Dedifferentiated amniotic fluid mesenchymal stem cell (primary cell): Measurements from ENCODE around the gene TMED4.
"Not testable (repeated sequence)": the region's sequence is repeated elsewhere in the genome, so short reads cannot be mapped to it uniquely, and the experiment has no call there.

Experiments used
- DNase-seq: peaks from one replicate; pipeline ENCODE4 v3.0.0-alpha.2; 2016; ENCODE audit errors: extremely low spot score

The TMED4 gene

GRCh38 chr7:44568771-44569560, 13.1 kb downstream of the TMED4 start:
- DNase-seq = no peak

GRCh38 chr7:44567884-44568283, 14.1 kb downstream of the TMED4 start:
- DNase-seq = no peak

DNA sequence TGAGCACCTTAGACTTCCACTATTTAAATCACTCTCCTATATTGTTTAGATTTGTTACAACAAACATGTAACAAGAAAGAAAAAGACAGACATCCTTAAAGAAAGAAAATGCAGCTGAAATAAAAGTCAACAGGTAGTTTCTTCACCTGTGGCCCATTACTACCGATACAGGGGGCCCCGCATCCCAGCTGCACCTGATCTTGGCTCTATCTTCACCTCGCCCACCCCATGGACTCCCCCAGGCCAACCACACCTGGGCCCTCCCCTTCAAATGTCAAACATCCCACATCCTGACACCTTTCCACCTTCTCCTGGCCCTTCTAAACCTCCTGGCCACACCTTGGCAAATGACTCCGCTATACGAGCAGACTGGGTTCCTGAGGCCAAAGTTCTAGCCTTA, 15.4 kb downstream of the TMED4 start:
- no peak for DNase-seq

- no peak for DNase-seq
Measured at GRCh38 chr7:44565795-44566559, 16.1 kb downstream of the TMED4 start.

DNA sequence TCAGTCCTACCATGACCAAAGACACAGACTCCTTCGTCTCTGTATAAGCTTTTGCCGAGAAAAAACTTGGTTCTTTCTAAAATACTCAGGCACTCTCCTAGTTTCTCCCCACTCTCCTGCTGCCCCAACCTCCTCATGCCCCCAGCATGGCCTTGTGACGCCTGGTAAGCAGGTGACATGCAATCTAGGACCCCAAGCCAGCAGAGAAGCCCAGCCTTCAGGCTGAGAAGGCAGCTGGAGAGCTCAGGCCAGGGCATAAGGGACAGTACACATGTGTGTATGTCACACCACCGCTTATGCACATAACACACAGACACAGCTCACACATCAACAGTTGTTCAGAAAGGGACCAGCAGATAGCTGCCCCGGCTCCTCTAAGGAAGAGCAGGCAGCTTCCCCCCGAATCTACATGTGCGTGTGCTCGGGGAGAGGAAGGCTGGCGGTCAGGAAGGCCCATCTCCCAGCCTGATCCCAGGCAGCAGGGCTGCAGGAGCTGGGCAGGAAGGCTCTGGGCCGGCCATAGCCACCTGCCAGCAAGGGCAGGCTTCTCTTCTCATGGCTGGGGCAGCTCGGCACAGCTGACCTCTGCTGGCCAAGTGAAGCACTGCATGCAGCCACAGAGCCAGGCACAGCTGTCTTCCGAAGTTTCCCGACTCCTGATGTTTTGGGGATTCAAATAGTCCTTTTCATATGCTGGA, 16.8 kb downstream of the TMED4 start:
- DNase-seq = peak; percentile 26

- no peak for DNase-seq
Measured at GRCh38 chr7:44564606-44565005, 17.4 kb downstream of the TMED4 start.

- DNase-seq = no peak
Measured at GRCh38 chr7:44563171-44563679, 18.8 kb downstream of the TMED4 start.

DNA sequence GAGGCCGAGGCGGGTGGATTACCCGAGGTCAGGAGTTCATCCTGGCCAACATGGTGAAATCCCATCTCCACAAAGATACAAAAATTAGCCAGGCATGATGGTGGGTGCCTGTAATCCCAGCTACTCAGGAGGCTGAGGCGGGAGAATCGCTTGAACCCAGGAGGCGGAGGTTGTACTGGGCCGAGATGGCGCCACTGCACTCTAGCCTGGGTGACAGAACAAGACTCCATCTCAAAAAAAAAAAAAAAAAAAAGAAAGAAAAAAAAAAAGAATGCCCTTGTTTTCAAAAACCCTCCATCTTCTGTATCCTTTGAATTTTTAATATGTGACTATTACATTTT, 19.4 kb downstream of the TMED4 start:
- DNase-seq = not testable (repeated sequence)

- peak; percentile 16 for DNase-seq
Measured at GRCh38 chr7:44561962-44562621, 19.9 kb downstream of the TMED4 start.

GRCh38 chr7:44561481-44561880, 20.6 kb downstream of the TMED4 start:
- no peak for DNase-seq

DNA sequence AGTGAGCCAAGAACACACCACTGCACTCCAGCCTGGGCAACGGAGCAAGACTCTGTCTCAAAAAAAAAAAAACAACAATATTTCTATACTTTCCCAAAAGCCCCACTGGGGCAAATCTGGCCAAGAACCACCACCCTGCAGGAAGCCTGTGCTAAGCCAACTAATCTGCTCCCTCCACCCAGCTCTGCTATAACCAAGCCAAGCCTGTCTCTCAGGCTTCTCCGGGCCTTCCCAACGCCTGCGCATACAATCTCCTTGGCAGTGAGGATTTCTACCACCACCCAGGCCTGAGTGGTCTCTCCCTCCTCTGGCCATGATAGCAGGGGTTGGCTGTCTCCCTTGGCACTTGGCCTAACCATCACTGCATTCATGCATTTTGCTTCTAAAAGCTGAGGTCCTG, 22.5 kb downstream of the TMED4 start:
- no peak for DNase-seq

DNA sequence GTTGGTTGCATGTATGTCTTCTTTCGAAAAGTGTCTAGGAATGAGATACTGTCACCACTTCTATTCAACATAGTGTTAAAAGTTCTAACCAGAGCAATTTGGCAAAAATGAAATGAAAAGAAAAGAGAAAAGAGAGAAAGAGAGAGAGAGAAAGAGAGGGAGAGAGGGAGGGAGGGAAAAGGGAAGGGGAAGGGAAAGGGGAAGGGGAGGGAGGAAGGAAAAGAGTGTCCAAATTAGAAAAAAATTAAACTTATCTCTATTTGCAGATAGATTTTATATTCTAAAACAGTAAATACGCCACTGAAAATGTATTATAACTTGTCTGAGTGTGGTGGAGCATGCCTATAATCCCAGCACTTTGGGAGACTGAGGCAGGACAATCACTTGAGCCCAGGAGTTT, 24.5 kb downstream of the TMED4 start:
- DNase-seq = no peak

DNA sequence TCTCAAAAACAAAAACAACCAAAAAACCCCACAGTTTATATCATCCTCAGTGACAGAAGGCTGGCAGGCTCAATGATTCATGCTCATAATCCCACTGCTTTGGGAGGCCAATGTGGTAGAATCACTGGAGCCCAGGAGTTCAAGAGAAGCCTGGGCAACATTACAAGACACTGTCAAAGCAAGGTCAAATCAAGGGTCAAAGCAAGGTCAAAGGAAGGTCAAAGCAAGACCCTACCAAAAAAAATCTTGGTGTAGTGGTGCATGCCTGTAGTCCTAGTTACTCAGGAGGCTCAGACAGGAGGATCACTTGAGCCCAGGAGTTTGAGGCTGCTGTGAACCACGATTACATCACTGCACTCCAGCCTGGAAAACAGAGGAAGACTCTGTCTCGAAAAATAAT, 26.7 kb downstream of the TMED4 start:
- DNase-seq = no peak

DNA sequence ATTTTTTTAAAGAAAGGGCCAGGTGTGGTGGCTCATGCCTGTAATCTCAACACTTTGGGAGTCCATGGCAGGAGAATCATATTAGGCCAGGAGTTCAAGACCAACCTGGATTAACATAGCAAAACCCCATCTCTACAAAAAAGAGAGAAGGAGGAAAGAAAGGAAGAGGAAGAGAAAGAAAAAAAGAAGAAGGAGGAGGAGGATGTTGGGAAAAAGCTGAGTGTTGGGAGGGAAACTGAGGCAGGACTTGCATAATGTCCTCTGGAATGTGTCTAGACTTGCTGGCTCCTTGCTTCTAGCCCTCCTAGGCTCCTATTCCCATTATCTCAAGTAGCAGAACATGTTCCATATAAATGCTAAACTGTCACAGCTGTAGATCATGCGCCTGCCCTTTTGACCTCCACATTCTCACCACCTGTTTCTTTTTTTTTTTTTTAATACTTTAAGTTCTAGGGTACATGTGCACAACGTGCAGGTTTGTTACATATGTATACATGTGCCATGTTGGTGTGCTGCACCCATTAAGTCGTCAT, 29.5 kb downstream of the TMED4 start:
- DNase-seq = not testable (repeated sequence)

GRCh38 chr7:44549457-44549856, 32.6 kb downstream of the TMED4 start:
- DNase-seq = no peak

- no peak for DNase-seq
Measured at GRCh38 chr7:44548893-44549292, 33.1 kb downstream of the TMED4 start.

DNA sequence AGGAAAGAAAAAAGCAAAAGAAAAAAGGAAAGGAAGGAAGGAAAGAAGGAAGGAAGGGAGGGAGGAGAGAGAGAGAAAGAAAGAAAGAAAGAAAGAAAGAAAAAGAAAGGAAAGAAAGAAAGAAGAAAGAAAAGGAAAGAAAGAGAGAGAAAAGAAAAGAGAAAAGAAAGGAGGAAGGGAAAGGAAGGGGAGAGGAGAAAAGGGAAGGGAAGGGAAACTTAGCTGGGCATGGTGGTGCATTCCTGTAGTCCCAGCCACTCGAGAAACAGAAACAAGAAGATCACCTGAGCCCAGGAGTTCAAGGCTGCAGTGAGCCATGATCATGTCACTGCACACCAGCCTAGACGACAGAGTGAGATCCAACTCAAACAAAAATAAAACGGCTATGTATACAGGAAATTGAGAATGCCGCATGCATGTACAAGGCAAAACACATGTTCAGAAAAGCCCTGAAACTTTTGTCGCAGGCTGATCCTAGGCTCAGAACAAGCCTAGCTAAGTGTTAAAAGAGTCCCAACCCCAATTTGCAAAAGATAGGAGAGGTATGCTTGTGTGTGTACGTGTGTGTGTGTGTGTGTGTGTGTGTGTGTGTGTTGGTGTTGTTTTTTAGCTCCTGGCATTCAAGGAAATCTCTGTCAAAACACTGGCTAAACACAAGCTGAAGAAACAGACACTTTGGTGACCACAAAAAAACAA, 34.3 kb downstream of the TMED4 start:
- DNase-seq = no peak

- no peak for DNase-seq
Measured at GRCh38 chr7:44541876-44542610, 40.0 kb downstream of the TMED4 start.

- DNase-seq = no peak
Measured at GRCh38 chr7:44541028-44541869, 40.8 kb downstream of the TMED4 start, which contains the start of gene NPC1L1. Gene NPC1L1 (minus strand): TSS chr7:44541330. CDS start chr7:44541259, 71 bp downstream.
